HPDE6-E6E7 (cell line): ENCODE data around the gene AIFM3.
A peak's percentile ranks its signal among the peaks of the same experiment; 100 is the strongest.

Source experiments
- DNase-seq: peaks from one replicate; pipeline ENCODE4 v3.0.0; 2011; ENCODE audit warnings: missing footprints; ENCODE audit errors: extremely low spot score

The AIFM3 gene

DNA sequence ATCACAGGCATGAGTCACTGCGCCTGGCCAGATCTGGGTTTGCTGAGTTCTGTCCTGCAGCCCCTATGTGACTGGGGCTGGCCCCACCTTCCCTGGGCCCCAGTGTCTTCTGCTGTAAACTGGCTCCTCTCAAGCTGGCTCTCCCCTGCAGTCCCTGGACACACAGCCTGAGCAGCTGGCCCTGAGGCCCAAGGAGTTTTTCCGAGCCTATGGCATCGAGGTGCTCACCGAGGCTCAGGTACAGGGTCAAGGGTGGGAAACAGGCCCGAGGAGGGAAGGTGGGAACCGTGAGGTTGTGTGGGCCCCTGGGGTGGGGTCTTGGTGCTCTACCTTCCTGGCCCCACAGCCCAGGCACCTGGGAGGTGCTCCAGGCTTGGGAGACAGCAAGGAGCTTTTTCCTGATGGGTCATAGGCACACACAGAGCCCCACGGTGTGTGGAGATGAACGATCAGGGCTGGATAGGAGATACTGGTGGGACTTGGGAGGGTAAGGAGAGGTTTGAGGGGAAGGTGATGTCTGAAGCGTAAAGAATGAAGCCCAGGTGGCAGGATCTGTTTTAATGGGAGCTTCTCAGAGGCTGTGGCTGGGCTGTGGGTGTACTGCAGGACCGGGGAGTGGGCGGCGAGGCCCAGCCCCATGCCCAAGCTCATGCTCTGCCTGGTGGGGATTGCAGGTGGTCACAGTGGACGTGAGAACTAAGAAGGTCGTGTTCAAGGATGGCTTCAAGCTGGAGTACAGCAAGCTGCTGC lies 8.7 kb downstream of the AIFM3 start:
- DNase-seq: no peak

DNA sequence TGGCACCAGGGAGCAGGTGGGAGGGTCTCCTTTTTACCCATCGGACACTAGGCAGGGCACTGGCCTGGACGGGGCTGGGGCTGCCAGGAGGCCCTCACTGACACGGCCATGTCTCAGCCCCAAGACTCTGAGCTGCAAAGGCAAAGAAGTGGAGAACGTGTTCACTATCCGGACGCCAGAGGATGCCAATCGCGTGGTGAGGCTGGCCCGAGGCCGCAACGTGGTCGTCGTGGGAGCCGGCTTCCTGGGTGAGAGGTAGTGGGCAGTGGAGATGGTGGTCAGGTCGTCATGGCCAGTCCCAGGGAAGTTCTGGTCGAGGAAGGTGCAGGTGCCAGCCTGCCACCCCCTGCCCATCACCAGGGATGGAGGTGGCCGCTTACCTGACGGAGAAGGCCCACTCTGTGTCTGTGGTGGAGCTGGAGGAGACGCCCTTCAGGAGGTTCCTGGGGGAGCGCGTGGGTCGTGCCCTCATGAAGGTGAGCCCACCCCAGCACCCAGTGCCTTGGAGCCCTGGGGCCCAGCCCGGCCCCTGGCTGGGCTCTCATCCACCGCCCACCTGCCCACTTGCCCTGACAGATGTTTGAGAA lies 9.3 kb downstream of the AIFM3 start:
- DNase-seq: no peak

DNA sequence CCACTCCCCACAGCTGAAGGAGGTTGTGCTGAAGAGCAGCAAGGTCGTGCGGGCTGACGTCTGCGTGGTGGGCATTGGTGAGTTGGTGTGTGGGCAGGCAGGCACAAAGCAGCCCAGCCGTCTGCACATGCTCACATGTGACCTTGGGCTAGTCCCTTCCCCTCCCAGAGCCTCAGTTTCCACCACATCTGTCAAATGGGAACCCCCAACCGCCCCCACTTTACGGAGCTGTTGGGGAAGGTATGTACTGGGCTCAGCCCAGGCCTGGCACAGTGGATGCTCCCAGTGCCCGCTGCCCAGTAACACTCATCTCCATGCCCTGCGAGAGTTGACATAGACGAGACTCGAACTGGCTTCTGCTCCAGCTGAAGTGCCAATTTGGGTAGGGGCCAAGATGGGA lies 10.0 kb downstream of the AIFM3 start:
- no peak for DNase-seq

DNA sequence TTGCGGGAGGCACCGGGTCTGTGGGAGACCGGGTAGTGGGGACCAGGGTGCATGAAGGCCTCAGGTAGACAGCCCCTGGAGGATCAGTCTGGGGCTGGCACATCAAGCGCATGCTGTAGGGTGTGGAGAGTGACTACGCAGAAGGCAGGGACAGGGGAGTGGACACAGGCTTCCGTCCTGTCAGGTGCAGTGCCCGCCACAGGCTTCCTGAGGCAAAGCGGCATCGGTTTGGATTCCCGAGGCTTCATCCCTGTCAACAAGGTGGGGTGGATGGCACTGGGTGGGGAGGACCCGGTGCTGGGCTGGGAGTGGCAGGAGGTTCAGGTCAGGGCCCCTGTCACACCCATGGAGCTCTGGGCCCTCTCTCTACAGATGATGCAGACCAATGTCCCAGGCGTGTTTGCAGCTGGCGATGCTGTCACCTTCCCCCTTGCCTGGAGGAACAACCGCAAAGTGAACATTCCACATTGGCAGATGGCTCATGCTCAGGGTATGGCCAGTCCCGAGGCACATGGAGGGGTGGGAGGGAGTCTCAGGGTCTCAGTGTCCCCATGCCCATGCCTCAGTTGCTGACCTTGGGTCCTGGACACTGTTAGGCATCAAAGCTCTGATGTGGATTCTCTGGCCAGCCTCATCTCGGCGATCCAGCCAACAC lies 10.6 kb downstream of the AIFM3 start:
- DNase-seq: no peak

DNA sequence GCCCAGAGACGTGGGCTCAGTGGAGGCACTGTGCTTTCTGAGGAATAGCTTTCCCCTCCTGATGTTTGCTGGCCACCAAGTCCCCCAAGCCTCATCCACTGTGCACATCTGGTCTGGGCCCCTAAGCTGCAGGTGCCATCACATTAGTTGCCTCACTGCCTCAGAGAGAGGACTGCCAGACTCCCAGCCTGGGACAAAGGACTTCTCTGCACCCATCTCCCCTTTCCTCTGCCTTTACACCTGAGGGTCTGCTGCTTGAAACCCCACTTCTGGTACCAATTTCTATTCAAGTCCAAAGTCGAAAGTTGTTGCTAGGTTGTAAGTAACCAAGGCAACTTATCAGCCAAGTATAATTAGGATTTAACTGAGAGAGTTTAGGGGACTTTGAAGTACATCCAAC lies 11.4 kb downstream of the AIFM3 start:
- DNase-seq: no peak

DNA sequence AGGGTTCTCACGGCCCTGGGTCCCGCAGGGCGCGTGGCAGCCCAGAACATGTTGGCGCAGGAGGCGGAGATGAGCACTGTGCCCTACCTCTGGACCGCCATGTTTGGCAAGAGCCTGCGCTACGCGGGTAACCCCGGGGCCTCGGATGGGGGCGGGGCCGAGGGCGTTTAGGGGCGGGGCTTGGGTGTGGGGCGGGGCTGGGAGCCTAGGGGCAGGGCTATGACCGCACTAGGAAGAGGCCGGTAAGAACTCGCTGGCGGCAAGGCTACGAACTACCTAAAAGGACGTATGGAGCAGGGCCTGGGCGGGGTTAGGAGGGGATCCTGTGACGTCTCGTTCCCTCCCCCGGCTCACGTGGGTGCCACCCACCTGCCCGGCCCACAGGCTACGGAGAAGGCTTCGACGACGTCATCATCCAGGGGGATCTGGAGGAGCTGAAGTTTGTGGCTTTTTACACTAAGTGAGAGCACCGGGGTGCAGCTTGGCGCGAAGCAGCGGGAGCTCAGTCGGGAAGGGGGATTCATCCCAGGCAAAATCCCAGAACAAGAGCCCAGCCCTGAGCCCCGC lies 12.3 kb downstream of the AIFM3 start:
- peak; percentile 86 for DNase-seq

DNA sequence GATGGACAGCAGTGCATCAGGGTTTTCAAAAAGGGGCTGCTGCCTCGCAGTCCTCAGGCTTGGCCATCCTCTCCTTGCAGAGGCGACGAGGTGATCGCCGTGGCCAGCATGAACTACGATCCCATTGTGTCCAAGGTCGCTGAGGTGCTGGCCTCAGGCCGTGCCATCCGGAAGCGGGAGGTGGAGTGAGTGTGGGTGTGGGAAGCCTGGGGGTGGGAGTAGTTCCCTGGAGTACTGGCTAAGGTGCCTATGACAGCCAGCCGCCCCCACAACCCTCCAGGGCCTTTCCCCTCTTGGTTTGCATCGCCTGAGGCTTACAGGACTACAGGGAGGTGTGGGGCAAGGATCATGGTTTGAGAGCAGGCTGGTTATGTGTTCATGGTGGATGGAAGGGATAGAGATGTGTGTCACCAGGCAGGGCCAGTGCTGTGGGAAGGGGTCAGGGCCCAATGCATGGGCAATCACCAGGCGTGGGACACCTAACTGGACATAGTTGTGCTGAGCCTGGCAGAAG lies 12.9 kb downstream of the AIFM3 start:
- DNase-seq: no peak

DNA sequence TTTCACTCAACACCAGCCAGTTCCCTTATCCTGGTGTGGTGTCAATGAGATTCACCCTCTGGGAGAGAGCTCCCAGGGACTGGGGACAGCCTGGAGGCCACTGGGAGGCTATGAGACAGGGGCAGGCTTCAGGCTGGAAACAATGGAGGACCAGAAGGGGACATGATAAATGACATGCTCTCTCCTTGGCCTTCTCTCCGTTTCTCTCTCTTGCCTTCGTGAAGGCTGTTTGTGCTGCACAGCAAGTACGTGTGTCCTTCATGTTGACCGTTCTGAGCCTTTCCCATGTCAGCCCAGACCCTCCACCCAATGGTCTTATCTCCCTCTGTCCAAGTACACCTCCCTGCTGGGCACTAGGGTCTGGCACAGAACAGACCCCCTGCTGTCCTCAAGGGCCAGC lies 13.5 kb downstream of the AIFM3 start:
- no peak for DNase-seq

DNA sequence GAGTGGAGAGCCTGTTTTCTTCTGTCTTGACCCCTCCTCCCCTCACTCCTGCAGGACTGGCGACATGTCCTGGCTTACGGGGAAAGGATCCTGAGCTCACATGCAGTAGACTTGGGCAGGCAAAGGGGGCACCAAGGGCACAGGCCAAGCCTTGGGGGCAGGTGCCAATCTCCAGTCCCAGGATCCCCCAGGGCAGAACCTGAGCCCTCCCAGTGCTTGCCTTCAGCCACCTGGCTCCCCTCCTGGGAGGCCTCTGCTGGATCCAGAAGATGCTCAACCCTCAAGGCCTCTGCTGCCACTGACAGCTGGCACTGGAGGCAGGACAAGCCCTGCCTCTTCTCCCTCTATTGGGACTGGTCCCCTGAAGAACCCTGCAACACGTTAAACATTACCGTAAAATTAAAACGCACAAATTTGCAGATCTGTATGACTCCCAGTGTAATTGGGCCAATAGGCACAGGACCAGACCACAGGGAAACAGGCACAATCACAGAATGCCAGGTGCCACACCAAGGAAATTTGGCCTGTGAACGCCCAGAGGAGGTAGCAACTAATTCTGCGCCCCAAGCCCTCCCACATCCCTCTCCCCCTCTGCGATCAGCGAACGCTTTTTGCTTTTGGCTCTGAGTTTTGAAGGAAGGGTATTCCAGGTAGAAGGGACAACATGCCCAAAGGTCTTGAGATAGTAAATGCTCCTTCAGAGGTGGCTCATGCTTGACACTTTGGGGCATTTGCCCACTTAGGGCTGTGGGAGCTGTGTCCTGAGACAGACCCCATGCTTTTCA lies 14.1 kb downstream of the AIFM3 start:
- no peak for DNase-seq

DNA sequence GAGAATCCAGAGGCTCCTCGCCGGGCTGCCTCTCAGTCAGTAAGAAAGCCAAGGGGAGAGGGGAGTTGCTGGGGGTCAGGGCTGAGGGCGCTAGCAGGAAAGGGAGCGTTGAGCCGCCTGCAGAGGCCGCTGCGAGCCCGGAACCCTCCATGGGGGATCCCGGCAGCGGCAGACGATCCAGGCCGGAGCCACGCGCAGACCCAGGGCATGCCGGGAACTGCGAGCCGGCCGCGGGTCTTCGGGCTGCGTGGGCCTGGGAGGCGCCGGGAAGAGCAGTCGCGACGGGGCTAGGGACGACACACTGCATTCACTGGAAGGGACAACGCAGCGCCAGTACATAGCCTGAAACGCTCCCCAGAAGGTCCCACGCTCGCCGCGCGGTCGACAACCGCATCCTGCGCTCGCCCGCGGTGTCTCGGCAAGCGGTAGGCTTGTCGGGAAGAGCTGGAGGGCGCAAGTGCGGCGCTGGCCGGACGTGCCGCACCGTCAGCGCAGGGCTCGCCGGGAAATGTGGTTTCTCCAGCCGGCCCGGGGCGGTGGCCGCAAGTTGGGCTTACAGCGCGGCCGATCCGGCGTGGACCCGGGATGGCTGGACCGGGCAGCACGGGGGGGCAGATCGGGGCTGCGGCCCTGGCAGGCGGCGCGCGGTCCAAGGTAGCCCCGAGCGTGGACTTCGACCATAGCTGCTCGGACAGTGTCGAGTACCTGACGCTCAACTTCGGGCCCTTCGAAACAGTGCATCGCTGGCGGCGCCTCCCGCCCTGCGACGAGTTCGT lies 14.9 kb downstream of the AIFM3 start, which contains the start of gene LZTR1:
TSS of gene LZTR1 (plus strand) at position 511 of the 776 bp plus-strand sequence. CDS start at position 586, 75 bp downstream.
- peak; percentile 75 for DNase-seq

DNA sequence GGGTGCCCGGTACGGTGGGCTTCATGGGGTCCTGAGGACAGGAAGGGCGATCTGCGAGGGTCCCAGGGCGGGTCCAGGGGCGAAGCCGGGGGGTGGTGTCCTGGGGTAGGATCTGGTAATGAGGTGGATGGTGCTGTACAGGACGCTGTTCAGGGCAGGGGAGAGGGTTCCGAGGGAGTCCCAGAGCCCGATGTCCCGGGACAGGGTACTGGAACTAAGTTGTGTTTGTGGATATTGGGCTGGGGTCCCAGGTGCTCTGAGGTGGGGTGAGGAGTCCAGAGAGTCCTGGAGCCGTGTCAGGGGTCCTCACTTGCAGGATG lies 15.5 kb downstream of the AIFM3 start:
- DNase-seq: no peak

DNA sequence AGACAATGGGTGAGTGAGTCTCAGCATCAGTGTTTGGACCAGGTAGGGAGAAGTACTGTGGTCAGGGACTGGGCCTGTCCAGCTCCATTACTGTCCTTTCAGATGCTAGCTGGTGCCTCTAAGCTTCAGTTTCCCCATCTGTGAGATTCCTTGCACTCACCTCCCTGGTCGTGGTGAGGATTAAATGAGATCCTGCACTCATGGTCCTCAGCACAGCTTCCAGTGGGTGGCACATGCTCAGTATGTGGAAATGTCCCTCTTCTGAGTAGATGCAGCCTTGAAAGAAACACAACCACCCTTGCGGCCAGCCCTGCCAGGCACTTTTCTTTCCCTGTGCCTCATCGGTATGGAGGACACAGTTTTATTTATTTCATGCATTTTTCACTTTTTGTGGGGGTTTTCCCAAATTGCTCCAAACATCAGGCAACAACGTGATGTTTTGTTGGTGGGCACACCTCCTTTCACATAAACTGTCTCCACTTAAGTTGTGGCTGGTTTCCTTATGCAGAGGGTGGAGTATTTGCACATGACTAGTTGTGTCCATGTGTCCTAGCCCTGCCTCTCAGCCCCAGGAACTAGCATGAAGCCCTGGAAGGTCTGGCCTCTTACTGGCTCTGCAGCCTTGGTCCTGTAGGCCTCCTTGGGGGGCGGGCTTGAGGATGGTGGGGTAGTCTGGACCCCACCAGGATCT lies 16.2 kb downstream of the AIFM3 start:
- no peak for DNase-seq

DNA sequence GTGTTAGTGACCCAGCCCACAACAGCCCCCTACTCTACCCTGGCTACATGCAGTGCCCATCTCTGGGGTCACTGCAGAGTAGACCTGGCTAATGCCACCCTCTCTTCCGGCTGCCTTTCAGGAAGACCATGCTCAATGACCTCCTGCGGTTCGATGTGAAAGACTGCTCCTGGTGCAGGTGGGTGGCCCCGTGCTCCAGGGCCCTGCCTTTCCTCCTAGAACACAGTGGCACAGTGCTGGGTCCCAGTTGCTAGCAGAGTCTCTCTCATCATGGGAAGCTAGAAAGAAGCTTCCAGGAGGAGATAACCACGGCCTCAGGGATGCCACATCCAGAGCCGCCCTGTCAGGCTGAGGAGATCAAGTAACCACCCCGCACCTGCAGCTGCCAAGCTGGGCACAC lies 18.7 kb downstream of the AIFM3 start:
- DNase-seq: no peak

DNA sequence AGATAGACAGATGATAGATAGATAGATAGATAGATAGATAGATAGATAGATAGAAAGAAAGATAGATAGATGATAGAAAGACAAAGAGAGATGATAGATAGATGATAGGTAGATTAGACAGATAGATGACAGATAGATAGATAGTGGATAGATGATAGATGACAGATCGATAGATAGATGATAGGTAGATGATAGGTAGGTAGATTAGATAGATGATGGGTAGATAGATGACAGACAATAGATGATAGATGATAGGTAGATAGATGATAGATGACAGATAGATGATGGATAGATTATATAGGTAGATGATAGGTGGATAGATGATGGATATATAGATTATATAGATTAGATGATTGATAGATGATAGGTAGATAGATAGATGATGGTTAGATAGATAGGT lies 19.3 kb downstream of the AIFM3 start:
- no peak for DNase-seq

DNA sequence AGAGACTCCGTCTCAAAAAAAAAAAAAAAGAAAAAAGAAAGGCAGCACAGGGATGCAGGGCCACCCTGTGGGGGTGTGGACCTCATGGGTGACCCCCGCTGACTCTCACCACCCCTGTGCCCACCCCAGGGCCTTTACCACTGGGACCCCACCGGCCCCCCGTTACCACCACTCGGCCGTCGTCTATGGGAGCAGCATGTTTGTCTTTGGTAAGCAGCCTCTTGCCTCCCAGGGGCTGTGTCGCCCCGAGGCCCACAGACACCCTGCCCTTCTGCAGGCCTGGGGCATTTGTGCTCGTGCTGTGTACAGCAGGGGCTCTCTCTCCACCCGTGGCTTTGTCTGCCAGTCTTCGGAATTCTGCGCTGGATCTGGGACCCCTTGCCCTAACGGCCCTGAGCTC lies 20.3 kb downstream of the AIFM3 start:
- DNase-seq: no peak

DNA sequence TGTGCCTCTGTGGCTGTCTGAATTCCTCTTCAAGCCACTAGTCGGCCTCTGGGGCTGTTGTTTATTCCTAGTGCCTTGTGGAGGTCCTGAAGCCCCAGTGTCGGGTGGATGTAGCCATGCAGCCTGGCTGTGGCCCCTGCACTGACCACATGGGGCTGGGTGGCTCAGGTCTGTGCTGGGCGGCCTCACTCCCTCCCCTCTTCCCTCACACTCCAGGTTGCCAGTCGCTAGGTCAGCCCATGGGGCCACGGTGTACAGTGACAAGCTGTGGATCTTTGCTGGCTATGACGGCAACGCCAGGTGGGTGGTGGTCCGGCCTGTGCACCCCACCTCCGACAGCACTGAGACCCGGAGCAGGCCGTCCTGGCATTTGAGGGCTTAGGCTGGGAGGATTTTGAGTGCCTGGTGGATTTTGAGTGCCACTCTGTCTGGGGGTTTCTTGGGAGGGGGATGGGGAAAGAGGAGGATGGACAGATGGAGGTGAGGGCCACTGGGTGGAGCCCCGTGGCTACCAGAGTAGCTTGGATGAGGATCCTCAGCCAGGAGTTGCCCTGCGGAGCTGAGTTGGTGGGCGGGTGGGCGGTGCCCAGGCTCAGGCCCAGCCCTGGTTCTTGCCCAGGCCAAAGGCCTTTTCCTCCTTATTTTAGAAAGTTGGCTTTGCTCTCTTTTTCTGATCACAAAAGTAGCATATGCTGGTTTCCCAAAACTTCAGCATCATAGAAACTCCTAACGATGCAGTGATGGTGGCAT lies 21.7 kb downstream of the AIFM3 start:
- no peak for DNase-seq

DNA sequence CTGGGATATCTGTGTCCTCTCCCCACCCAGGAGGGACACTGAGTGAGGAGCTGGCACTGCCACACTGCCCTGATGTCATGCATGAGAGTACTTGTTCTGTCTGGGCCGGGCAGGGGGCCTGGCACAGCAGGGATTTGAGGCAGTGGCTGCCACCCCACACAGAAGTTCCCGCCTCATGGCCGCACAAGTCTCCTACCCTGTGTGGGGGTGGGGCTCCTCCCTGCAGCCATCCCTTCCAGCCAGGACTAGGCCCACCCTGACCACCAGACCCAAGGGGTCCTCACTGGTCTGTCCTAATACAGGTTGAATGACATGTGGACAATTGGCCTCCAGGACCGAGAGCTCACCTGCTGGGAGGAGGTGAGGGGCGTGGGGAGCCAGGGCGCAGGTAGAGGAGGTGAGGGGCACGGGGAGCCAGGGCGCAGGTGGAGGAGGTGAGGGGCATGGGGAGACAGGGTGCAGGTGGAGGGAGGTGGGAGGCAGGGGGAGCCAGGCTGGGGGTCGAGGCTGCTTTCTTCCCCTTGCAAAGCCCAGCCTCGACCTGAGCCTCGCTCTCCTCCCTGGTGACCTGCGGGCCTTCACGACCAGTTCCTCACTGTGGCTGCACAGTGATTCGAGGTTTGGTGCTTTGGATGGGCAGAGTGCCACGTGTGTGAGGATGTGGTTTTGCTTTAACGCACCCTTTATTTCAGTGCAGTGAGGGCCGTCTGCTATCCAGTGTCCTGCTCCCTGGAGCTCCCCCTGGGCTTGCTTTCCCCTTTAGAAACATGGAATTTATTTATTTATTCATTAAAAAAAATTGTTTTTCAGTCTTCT lies 22.5 kb downstream of the AIFM3 start:
- no peak for DNase-seq

DNA sequence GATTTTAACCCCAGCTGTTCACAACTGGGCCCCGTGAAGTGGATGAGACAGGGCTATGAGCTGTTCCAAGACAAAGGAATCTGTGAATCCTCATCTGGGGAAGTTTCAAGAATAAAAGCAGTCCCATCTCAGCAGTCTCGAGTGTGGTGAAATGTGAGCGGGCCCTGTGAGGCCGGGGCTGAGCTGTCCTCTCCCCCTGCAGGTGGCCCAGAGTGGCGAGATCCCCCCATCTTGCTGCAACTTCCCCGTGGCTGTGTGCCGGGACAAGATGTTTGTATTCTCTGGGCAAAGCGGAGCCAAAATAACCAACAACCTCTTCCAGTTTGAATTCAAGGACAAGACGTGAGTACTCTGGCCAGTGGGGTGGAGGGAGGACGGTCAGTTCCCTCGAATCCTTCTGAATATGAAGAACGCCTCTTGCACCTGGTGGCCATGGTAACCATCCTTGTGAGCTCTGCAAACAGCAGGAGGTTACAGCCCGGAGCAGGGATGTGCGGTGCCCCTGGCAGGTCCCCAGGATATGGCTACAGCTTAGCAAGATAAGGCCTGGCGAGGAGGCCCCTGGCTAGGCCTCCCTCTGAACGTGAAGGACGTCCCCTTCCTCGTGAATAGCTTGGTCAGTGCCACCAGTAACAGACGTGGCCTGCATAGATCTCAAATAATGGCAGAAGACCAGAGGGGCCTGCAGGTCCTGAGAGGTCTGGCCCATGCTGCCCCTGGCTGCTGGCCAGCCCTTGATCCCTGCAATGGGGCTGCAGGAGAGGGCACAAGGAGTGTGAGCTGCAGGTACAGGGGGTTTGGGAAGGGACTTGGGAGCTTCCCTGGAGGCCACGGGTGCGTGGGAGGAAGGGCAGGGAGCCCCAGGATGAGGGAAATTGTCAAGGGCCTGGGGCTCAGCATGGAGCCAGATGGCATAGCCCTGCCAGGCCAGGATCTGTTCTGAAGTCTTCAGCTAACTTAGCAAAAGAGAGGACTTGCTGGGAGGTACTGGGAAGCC lies 23.4 kb downstream of the AIFM3 start:
- no peak for DNase-seq
